GM19438 (cell line): ENCODE data around the gene USP6NL.
A peak's percentile ranks its signal among the peaks of the same experiment; 100 is the strongest.

Source experiments
- ATAC-seq: cut with Tn5 transposase; IDR thresholded peaks from one replicate; pipeline ENCODE4 v1.9.1; 2021; ENCODE audit warnings: low read depth; ENCODE audit not compliant: unreplicated experiment

USP6NL gene

GRCh38 chr10:11553773-11554381 lies 57.6 kb downstream of the USP6NL start:
- peak; percentile 87 for ATAC-seq

GRCh38 chr10:11551916-11552602 lies 59.4 kb downstream of the USP6NL start:
- ATAC-seq, result no peak

GRCh38 chr10:11551104-11551503 lies 60.3 kb downstream of the USP6NL start:
- ATAC-seq, result no peak

- no peak for ATAC-seq
Observed at GRCh38 chr10:11548768-11549099, 62.7 kb downstream of the USP6NL start.

GRCh38 chr10:11548065-11548767 lies 63.2 kb downstream of the USP6NL start:
- ATAC-seq, result no peak

GRCh38 chr10:11546581-11546980 lies 64.9 kb downstream of the USP6NL start:
- ATAC-seq, result no peak

- ATAC-seq, result no peak
Observed at GRCh38 chr10:11541296-11541695, 70.2 kb downstream of the USP6NL start.

GRCh38 chr10:11539191-11539868 lies 72.1 kb downstream of the USP6NL start:
- no peak for ATAC-seq

GRCh38 chr10:11538834-11539190 lies 72.6 kb downstream of the USP6NL start:
- ATAC-seq, result no peak

- ATAC-seq, result no peak
Observed at GRCh38 chr10:11536228-11536627, 75.2 kb downstream of the USP6NL start.

GRCh38 chr10:11535346-11535959 lies 76.0 kb downstream of the USP6NL start:
- ATAC-seq, result no peak

- no peak for ATAC-seq
Observed at GRCh38 chr10:11533328-11533781, 78.1 kb downstream of the USP6NL start.

GRCh38 chr10:11532306-11532705 lies 79.1 kb downstream of the USP6NL start:
- no peak for ATAC-seq

- no peak for ATAC-seq
Observed at GRCh38 chr10:11530806-11531205, 80.6 kb downstream of the USP6NL start.

- ATAC-seq, result no peak
Observed at GRCh38 chr10:11529276-11529903, 82.1 kb downstream of the USP6NL start.

GRCh38 chr10:11528286-11528685 lies 83.2 kb downstream of the USP6NL start:
- no peak for ATAC-seq

- ATAC-seq, result no peak
Observed at GRCh38 chr10:11527691-11528255, 83.7 kb downstream of the USP6NL start.

GRCh38 chr10:11527068-11527467 lies 84.4 kb downstream of the USP6NL start:
- ATAC-seq, result no peak

- ATAC-seq, result no peak
Observed at GRCh38 chr10:11525503-11525902, 85.9 kb downstream of the USP6NL start.

GRCh38 chr10:11522821-11523245 lies 88.6 kb downstream of the USP6NL start:
- ATAC-seq, result no peak
